Chondrocyte (in vitro differentiated cells): ENCODE data around the gene PBLD. TPM values are rescaled to one million over a fixed set of nuclear protein-coding genes. Genes with fewer than 3 reads are reported as not detected.
"Not testable (repeated sequence)": the region's sequence is repeated elsewhere in the genome, so short reads cannot be mapped to it uniquely, and the experiment has no call there.

Experiments
- DNase-seq: peaks from one replicate; pipeline ENCODE4 v3.0.0; 2021; ENCODE audit warnings: mixed read lengths, low spot score
- H3K27ac Mint-ChIP-seq: one replicate; pipeline ENCODE4 v1.8.0; 2021; ENCODE audit warnings: mild to moderate bottlenecking, moderate library complexity, mixed read lengths; ENCODE audit not compliant: unreplicated experiment
- H3K27me3 Mint-ChIP-seq: 2 replicates; pipeline ENCODE4 v1.8.0; 2021; ENCODE audit warnings: low read depth, mixed read lengths
- H3K36me3 Mint-ChIP-seq: 2 replicates; pipeline ENCODE4 v1.8.0; 2021; ENCODE audit warnings: low read depth, mixed read lengths
- H3K4me1 Mint-ChIP-seq: 2 replicates; pipeline ENCODE4 v1.8.0; 2021; ENCODE audit warnings: low read depth, mild to moderate bottlenecking, mixed read lengths
- H3K4me3 Mint-ChIP-seq: one replicate; pipeline ENCODE4 v1.8.0; 2021; ENCODE audit warnings: mild to moderate bottlenecking, moderate library complexity, mixed read lengths; ENCODE audit not compliant: unreplicated experiment
- H3K9me3 Mint-ChIP-seq: 2 replicates; pipeline ENCODE4 v1.8.0; 2021; ENCODE audit warnings: low read depth, mixed read lengths
- CTCF ChIP-seq: fragments of 200-600 bp; sonication (generic); IDR thresholded peaks from 2 replicates; pipeline ENCODE4 v1.5.0; 2021; ENCODE audit warnings: antibody characterized with exemption, mild to moderate bottlenecking, moderate library complexity
- total RNA-seq: library from RNA; stranded (reverse); gene quantifications from 3 replicates; pipeline ENCODE4 v1.2.1, GENCODE V29; 2021

Gene PBLD
- total RNA-seq, 1 donor from 2014 or later: 8.5 TPM

GRCh38 chr10:68315582-68315981, 17.1 kb downstream of the PBLD start:
- Mint-ChIP-seq H3K4me1 (no peaks in the 10 kb centered on the region), H3K27ac (no peak overlapping the region), H3K27me3 (no peaks in the 10 kb centered on the region), H3K9me3 (peaks cover 15% of the 10 kb centered on the region), H3K4me3 (no peak overlapping the region), H3K36me3 (peaks cover 6% of the 10 kb centered on the region)
- no peak for TF ChIP-seq CTCF
- DNase-seq: no peak

GRCh38 chr10:68314930-68315329, 17.8 kb downstream of the PBLD start:
- not testable (repeated sequence) for H3K4me3 Mint-ChIP-seq, DNase-seq, H3K27ac Mint-ChIP-seq, H3K36me3 Mint-ChIP-seq, H3K27me3 Mint-ChIP-seq, H3K4me1 Mint-ChIP-seq
- H3K9me3 Mint-ChIP-seq: peaks cover 15% of the 10 kb centered on the region

- DNase-seq: no peak
- TF ChIP-seq CTCF: no peak
- Mint-ChIP-seq H3K4me3 (no peak overlapping the region), H3K4me1 (peaks cover 4% of the 10 kb centered on the region), H3K27me3 (no peaks in the 10 kb centered on the region), H3K9me3 (no peaks in the 10 kb centered on the region), H3K27ac (no peak overlapping the region), H3K36me3 (no peaks in the 10 kb centered on the region)
These were observed 22.2 kb downstream of the PBLD start for GRCh38 chr10:68310531-68310930.

- H3K9me3 Mint-ChIP-seq: no peaks in the 10 kb centered on the region
- no peaks in the 10 kb centered on the region for H3K27me3 Mint-ChIP-seq
- no peak for DNase-seq
- H3K36me3 Mint-ChIP-seq: no peaks in the 10 kb centered on the region
- H3K4me3 Mint-ChIP-seq: no peak overlapping the region
- no peak overlapping the region for H3K27ac Mint-ChIP-seq
- peaks cover 11% of the 10 kb centered on the region for H3K4me1 Mint-ChIP-seq
- no peak for TF ChIP-seq CTCF
These were observed 26.9 kb downstream of the PBLD start for GRCh38 chr10:68305854-68306253.

GRCh38 chr10:68303849-68304412, 28.8 kb downstream of the PBLD start:
- Mint-ChIP-seq H3K36me3 (no peaks in the 10 kb centered on the region), H3K9me3 (no peaks in the 10 kb centered on the region), H3K27ac (no peak overlapping the region), H3K27me3 (no peaks in the 10 kb centered on the region), H3K4me3 (no peak overlapping the region), H3K4me1 (peaks cover 11% of the 10 kb centered on the region)
- TF ChIP-seq CTCF: no peak
- no peak for DNase-seq

GRCh38 chr10:68302871-68303270, 29.9 kb downstream of the PBLD start:
- H3K4me3 Mint-ChIP-seq: no peak overlapping the region
- TF ChIP-seq CTCF: no peak
- no peaks in the 10 kb centered on the region for H3K36me3 Mint-ChIP-seq
- H3K4me1 Mint-ChIP-seq: peaks cover 11% of the 10 kb centered on the region
- DNase-seq: no peak
- H3K27me3 Mint-ChIP-seq: no peaks in the 10 kb centered on the region
- no peak overlapping the region for H3K27ac Mint-ChIP-seq
- no peaks in the 10 kb centered on the region for H3K9me3 Mint-ChIP-seq
